Suprapubic skin (tissue), 4 donors: ENCODE measurements around the gene PRSS56.

ENCODE experiments used
- EP300 ChIP-seq: sonication (generic); formaldehyde crosslinking; IDR thresholded peaks from one replicate; pipeline ENCODE4 v1.6.1; 2017; ENCODE audit warnings: antibody characterized with exemption
- POLR2AphosphoS5 ChIP-seq, 3 donors: sonication (generic); formaldehyde crosslinking; IDR thresholded peaks; one replicate each; pipeline ENCODE4 v1.6.1; 2017; ENCODE audit warnings: antibody characterized with exemption in 3 of 3
- TF ChIP-seq, protein P1 (sequence below), 2 donors: fragments of 200-600 bp in 1 of 2; fragments of 450-650 bp in 1 of 2; sonication (generic) in 1 of 2; IDR thresholded peaks; one replicate each; pipeline ENCODE4 v1.5.1; 2016 to 2019; ENCODE audit warnings: antibody characterized with exemption in 2 of 2, mild to moderate bottlenecking in 1 of 2, moderate library complexity in 1 of 2

DNA sequence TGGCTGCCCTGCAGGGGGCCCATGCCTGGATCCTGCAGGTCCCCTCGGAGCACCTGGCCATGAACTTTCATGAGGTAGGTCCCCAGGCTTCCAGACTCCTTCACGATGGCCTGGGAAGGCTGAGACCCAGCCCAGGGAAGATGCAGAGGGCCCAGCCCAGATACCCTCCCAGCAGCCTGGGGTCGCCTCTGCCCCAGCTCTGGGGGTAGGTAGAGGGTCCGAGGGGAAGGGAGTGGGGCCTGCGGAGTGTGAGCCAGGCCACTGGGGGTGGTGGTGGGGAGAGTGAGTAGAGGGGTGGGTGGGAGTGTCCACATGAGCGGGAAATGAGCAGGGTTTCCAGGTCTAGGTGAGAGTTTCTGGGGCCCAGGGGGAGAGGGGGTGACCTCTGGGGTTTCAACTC is 4.6 kb downstream of the PRSS56 start:
- TF ChIP-seq, protein P1, sequence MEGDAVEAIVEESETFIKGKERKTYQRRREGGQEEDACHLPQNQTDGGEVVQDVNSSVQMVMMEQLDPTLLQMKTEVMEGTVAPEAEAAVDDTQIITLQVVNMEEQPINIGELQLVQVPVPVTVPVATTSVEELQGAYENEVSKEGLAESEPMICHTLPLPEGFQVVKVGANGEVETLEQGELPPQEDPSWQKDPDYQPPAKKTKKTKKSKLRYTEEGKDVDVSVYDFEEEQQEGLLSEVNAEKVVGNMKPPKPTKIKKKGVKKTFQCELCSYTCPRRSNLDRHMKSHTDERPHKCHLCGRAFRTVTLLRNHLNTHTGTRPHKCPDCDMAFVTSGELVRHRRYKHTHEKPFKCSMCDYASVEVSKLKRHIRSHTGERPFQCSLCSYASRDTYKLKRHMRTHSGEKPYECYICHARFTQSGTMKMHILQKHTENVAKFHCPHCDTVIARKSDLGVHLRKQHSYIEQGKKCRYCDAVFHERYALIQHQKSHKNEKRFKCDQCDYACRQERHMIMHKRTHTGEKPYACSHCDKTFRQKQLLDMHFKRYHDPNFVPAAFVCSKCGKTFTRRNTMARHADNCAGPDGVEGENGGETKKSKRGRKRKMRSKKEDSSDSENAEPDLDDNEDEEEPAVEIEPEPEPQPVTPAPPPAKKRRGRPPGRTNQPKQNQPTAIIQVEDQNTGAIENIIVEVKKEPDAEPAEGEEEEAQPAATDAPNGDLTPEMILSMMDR (IDR thresholded peaks at IDR 0.05): no peak
- TF ChIP-seq EP300 (no peak), POLR2AphosphoS5 (IDR thresholded peaks at IDR 0.05) (no peak)
